Muscle layer of colon (tissue), 2 donors: ENCODE data around the gene WIPF3.
"Not testable (repeated sequence)": the region's sequence is repeated elsewhere in the genome, so short reads cannot be mapped to it uniquely, and the experiment has no call there.

Source experiments
- H3K27ac ChIP-seq: one replicate; pipeline ENCODE4 v1.7.0; 2013; ENCODE audit warnings: low read depth, mild to moderate bottlenecking, low read length, moderate library complexity
- H3K27me3 ChIP-seq, 2 donors: one replicate each; pipeline ENCODE4 v1.7.0; 2013; ENCODE audit warnings: low read length in 2 of 2, mild to moderate bottlenecking in 2 of 2; ENCODE audit not compliant: insufficient read depth in 2 of 2, control insufficient read depth in 1 of 2
- H3K36me3 ChIP-seq: one replicate; pipeline ENCODE4 v1.7.0; 2013; ENCODE audit warnings: mild to moderate bottlenecking, low read length; ENCODE audit not compliant: insufficient read depth
- H3K4me1 ChIP-seq: one replicate; pipeline ENCODE4 v1.7.0; 2013; ENCODE audit warnings: mild to moderate bottlenecking, low read length; ENCODE audit not compliant: insufficient read depth
- H3K4me3 ChIP-seq, 2 donors: one replicate each; pipeline ENCODE4 v1.7.0; 2013; ENCODE audit warnings: low read length in 2 of 2, low read depth in 1 of 2, mild to moderate bottlenecking in 1 of 2, moderate library complexity in 1 of 2
- H3K9ac ChIP-seq: one replicate; pipeline ENCODE4 v1.7.0; 2013; ENCODE audit warnings: low read length
- H3K9me3 ChIP-seq: one replicate; pipeline ENCODE4 v1.7.0; 2013; ENCODE audit warnings: mild to moderate bottlenecking, low read length
- donor health status: abdominal sarcoma.
- donor health status: Adenocarcinoma of cecum.

WIPF3 gene

GRCh38 chr7:29961611-29962010 is 155.3 kb downstream of the WIPF3 start:
- H3K27ac ChIP-seq, H3K9ac ChIP-seq, H3K4me1 ChIP-seq, H3K27me3 ChIP-seq, H3K9me3 ChIP-seq, H3K4me3 ChIP-seq: not testable (repeated sequence)
- peaks cover 12% of the 10 kb centered on the region for H3K36me3 ChIP-seq

DNA sequence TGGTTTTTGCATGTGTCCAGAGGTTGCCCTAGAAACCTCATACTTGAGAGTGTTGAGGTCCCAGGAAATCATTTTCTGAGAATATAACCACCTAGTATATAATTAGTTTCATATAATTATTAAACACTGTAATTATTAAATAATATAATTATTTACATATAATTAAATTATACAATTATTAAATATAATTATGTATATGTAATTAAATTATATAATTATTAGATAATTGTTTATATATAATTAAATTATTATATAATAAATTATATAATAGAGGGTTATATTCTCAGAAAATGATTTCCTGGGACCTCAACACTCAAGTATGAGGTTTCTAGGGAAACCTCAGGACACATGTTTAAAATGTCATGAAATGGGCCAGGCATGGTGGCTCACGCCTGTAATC is 155.7 kb downstream of the WIPF3 start:
- no peaks in the 10 kb centered on the region for H3K4me1 ChIP-seq
- no peaks in the 10 kb centered on the region for H3K27me3 ChIP-seq
- H3K36me3 ChIP-seq: peaks cover 15% of the 10 kb centered on the region
- H3K9me3 ChIP-seq: no peaks in the 10 kb centered on the region
- H3K4me3 ChIP-seq: no peak overlapping the region
- H3K27ac ChIP-seq: no peak overlapping the region
- no peak overlapping the region for H3K9ac ChIP-seq

DNA sequence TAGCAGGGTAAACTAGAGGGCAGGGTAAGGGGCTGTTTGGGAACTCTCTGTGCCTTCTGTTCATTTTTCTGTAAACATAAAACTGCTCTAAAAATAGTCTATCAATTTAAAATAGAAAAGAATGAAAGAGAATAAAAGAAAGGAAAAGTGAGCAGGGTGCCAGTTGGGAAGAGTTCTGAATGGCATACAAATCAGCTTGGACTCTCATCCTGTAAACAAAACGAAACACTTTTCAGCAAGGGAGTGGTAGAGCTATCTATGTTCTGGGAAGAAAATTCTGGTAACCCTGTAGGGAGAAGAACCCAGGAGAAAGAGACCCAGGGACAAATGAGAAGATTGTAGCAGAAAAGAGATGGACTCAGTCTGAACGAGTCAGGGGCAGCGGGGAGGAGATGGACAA is 158.7 kb downstream of the WIPF3 start:
- Histone ChIP-seq H3K9ac (no peak overlapping the region), H3K9me3 (no peaks in the 10 kb centered on the region), H3K4me3 (no peak overlapping the region), H3K4me1 (no peaks in the 10 kb centered on the region), H3K36me3 (peaks cover 15% of the 10 kb centered on the region), H3K27ac (no peak overlapping the region), H3K27me3 (no peaks in the 10 kb centered on the region)
